Keratinocyte (primary cell): Measurements from ENCODE around the gene LGALS14.

Experiments used
- CTCF ChIP-seq, 3 experiments: IDR thresholded peaks in 1 of 3; conservative IDR thresholded peaks in 1 of 3; optimal IDR thresholded peaks in 1 of 3; 2 replicates in 2 of 3; 3 replicates in 1 of 3; pipeline versions ENCODE3 to v1.5.1; 2011; ENCODE audit warnings: low read length in 3 of 3, mild to moderate bottlenecking in 3 of 3, moderate library complexity in 2 of 3, control low read depth in 1 of 3, inconsistent platforms in 1 of 3; ENCODE audit not compliant: insufficient read depth in 2 of 3; ENCODE audit errors: extremely low read depth in 1 of 3
- EZH2 ChIP-seq: IDR thresholded peaks from one replicate; pipeline ENCODE4 v1.6.1; 2012; ENCODE audit warnings: inconsistent platforms, mild to moderate bottlenecking, low read length, moderate library complexity

- TF ChIP-seq CTCF (optimal IDR thresholded peaks at IDR 0.05 in 1 of 3, IDR thresholded peaks at IDR 0.05 in 1 of 3, conservative IDR thresholded peaks at IDR 0.05 in 1 of 3; ENCODE audit: extremely low read depth in 1 of 3, insufficient read depth in 2 of 3, low read length in 3 of 3) (no peak), EZH2 (no peak)
Observed at GRCh38 chr19:39661565-39661964, 42.7 kb upstream of the LGALS14 start.
